ENCODE data around the gene DENND6B. TPM values are rescaled to one million over a fixed set of nuclear protein-coding genes. Genes with fewer than 3 reads are reported as not detected.

DENND6B gene
- total and polyA plus RNA-seq, 4 donors: 0.86 to 1.2 (median 1.1) TPM

DNA sequence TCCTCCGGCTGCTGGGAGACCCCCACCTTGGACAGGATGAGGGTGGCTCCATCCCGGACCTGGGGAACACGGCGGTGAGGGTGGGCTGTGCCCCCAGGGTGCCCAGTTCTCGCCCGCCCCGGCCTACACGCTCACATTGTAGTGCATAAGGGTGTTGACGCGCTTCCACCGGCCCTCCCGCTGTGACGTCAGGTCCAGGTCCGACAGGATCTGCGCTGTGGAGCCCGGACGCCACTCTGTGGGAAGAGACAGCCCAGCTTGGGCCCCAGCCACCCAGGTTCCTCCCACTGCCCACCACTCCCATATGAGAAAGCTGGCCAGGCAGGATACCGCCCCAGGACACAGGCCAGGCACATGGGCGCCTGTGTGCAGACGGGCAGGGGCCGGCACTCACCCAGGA, 48.4 kb downstream of the DENND6B start:
- Histone ChIP-seq H3K27me3 (ENCODE audit: control insufficient read depth in 4 of 4, insufficient read depth in 4 of 4, low read length in 3 of 4) (no peaks in the 10 kb centered on the region), H3K36me3 (ENCODE audit: control insufficient read depth in 4 of 4, insufficient read depth in 3 of 4, low read depth in 1 of 4, low read length in 3 of 4) (peaks cover 18 to 76% (median 39%) of the 10 kb centered on the region in 4 donors), H3K4me3 (ENCODE audit: low read depth in 1 of 3, low read length in 3 of 3) (no peak overlapping the region), H3K9me3 (ENCODE audit: control insufficient read depth in 4 of 4, low read length in 3 of 4) (no peaks in the 10 kb centered on the region), H3K27ac (ENCODE audit: low read depth in 1 of 2, low read length in 2 of 2) (no peak overlapping the region), H3K4me1 (ENCODE audit: control insufficient read depth in 4 of 4, insufficient read depth in 4 of 4, low read length in 3 of 4) (peaks cover 0 to 6% (median 4%) of the 10 kb centered on the region in 4 donors), H3K9ac (ENCODE audit: low read depth in 1 of 2, low read length in 2 of 2) (no peak overlapping the region)
- no peak for TF ChIP-seq FOXA2 (IDR thresholded peaks at IDR 0.05)
- TF ChIP-seq, protein P1, sequence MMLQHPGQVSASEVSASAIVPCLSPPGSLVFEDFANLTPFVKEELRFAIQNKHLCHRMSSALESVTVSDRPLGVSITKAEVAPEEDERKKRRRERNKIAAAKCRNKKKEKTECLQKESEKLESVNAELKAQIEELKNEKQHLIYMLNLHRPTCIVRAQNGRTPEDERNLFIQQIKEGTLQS (IDR thresholded peaks at IDR 0.05): no peak
- no peak for TF ChIP-seq RAD21 (IDR thresholded peaks at IDR 0.05)
- no peak for TF ChIP-seq EGR1 (IDR thresholded peaks at IDR 0.05; ENCODE audit: low read depth in 2 of 2)
- no peak for TF ChIP-seq SP1 (IDR thresholded peaks at IDR 0.05)
- TF ChIP-seq, protein P2, sequence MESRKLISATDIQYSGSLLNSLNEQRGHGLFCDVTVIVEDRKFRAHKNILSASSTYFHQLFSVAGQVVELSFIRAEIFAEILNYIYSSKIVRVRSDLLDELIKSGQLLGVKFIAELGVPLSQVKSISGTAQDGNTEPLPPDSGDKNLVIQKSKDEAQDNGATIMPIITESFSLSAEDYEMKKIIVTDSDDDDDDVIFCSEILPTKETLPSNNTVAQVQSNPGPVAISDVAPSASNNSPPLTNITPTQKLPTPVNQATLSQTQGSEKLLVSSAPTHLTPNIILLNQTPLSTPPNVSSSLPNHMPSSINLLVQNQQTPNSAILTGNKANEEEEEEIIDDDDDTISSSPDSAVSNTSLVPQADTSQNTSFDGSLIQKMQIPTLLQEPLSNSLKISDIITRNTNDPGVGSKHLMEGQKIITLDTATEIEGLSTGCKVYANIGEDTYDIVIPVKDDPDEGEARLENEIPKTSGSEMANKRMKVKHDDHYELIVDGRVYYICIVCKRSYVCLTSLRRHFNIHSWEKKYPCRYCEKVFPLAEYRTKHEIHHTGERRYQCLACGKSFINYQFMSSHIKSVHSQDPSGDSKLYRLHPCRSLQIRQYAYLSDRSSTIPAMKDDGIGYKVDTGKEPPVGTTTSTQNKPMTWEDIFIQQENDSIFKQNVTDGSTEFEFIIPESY (IDR thresholded peaks at IDR 0.05): no peak
- no peak for TF ChIP-seq RXRA (IDR thresholded peaks at IDR 0.05)
- no peak for TF ChIP-seq JUND (IDR thresholded peaks at IDR 0.05)
- TF ChIP-seq HNF4G (IDR thresholded peaks at IDR 0.05): no peak
- TF ChIP-seq NR2F2 (IDR thresholded peaks at IDR 0.05): no peak
- TF ChIP-seq HNF4A (conservative IDR thresholded peaks at IDR 0.05): no peak
- TF ChIP-seq, protein P3, sequence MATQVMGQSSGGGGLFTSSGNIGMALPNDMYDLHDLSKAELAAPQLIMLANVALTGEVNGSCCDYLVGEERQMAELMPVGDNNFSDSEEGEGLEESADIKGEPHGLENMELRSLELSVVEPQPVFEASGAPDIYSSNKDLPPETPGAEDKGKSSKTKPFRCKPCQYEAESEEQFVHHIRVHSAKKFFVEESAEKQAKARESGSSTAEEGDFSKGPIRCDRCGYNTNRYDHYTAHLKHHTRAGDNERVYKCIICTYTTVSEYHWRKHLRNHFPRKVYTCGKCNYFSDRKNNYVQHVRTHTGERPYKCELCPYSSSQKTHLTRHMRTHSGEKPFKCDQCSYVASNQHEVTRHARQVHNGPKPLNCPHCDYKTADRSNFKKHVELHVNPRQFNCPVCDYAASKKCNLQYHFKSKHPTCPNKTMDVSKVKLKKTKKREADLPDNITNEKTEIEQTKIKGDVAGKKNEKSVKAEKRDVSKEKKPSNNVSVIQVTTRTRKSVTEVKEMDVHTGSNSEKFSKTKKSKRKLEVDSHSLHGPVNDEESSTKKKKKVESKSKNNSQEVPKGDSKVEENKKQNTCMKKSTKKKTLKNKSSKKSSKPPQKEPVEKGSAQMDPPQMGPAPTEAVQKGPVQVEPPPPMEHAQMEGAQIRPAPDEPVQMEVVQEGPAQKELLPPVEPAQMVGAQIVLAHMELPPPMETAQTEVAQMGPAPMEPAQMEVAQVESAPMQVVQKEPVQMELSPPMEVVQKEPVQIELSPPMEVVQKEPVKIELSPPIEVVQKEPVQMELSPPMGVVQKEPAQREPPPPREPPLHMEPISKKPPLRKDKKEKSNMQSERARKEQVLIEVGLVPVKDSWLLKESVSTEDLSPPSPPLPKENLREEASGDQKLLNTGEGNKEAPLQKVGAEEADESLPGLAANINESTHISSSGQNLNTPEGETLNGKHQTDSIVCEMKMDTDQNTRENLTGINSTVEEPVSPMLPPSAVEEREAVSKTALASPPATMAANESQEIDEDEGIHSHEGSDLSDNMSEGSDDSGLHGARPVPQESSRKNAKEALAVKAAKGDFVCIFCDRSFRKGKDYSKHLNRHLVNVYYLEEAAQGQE (IDR thresholded peaks at IDR 0.05): no peak
- no peak for TF ChIP-seq FOXA1 (IDR thresholded peaks at IDR 0.05)
- TF ChIP-seq, protein P4, sequence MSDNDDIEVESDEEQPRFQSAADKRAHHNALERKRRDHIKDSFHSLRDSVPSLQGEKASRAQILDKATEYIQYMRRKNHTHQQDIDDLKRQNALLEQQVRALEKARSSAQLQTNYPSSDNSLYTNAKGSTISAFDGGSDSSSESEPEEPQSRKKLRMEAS (IDR thresholded peaks at IDR 0.05): no peak
- TF ChIP-seq, protein P5, sequence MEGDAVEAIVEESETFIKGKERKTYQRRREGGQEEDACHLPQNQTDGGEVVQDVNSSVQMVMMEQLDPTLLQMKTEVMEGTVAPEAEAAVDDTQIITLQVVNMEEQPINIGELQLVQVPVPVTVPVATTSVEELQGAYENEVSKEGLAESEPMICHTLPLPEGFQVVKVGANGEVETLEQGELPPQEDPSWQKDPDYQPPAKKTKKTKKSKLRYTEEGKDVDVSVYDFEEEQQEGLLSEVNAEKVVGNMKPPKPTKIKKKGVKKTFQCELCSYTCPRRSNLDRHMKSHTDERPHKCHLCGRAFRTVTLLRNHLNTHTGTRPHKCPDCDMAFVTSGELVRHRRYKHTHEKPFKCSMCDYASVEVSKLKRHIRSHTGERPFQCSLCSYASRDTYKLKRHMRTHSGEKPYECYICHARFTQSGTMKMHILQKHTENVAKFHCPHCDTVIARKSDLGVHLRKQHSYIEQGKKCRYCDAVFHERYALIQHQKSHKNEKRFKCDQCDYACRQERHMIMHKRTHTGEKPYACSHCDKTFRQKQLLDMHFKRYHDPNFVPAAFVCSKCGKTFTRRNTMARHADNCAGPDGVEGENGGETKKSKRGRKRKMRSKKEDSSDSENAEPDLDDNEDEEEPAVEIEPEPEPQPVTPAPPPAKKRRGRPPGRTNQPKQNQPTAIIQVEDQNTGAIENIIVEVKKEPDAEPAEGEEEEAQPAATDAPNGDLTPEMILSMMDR (IDR thresholded peaks at IDR 0.05; ENCODE audit: low read depth, low read length, missing input control): no peak
- no peak for TF ChIP-seq GABPA (IDR thresholded peaks at IDR 0.05 in 1 of 2, conservative IDR thresholded peaks at IDR 0.05 in 1 of 2)
- TF ChIP-seq YY1 (IDR thresholded peaks at IDR 0.05): no peak
- TF ChIP-seq TAF1 (conservative IDR thresholded peaks at IDR 0.05): no peak
- WGBS: 95% methylated on average over 21 of the region's 21 CpGs
- no peak for DNase-seq (ENCODE audit: low spot score)

Data from liver (tissue), 9 donors.